Neural progenitor cell (in vitro differentiated cells): Measurements from ENCODE around the gene FAM221A. TPM values are rescaled to one million over a fixed set of nuclear protein-coding genes. Genes with fewer than 3 reads are reported as not detected.

Source experiments
- DNase-seq: peaks from one replicate; pipeline ENCODE4 v3.0.0-alpha.2; 2016; ENCODE audit warnings: low spot score
- H2AFZ ChIP-seq: fragments of 200-600 bp; sonication (generic); replicated peaks from 2 replicates; pipeline ENCODE4 v1.6.1; 2016; ENCODE audit warnings: antibody characterized with exemption
- H3F3A ChIP-seq: fragments of 200-600 bp; sonication (generic); 2 replicates; pipeline ENCODE4 v1.6.1; 2016; ENCODE audit warnings: antibody characterized with exemption, low read depth
- H3K27ac ChIP-seq: fragments of 200-600 bp; sonication (generic); 2 replicates; pipeline ENCODE4 v1.5.1; 2016; ENCODE audit warnings: mild to moderate bottlenecking
- H3K27me3 ChIP-seq: fragments of 200-600 bp; sonication (generic); 2 replicates; pipeline ENCODE4 v1.6.1; 2016; ENCODE audit warnings: mild to moderate bottlenecking, moderate library complexity
- H3K36me3 ChIP-seq: fragments of 200-600 bp; sonication (generic); 2 replicates; pipeline ENCODE4 v1.5.1; 2016
- H3K4me1 ChIP-seq: fragments of 200-600 bp; sonication (generic); 2 replicates; pipeline ENCODE4 v1.6.1; 2016; ENCODE audit warnings: mixed run types
- H3K4me2 ChIP-seq: fragments of 200-600 bp; sonication (generic); 2 replicates; pipeline ENCODE4 v1.6.1; 2016
- H3K4me3 ChIP-seq: fragments of 200-600 bp; sonication (generic); 2 replicates; pipeline ENCODE4 v1.5.1; 2016
- H3K79me2 ChIP-seq: fragments of 200-600 bp; sonication (generic); 2 replicates; pipeline ENCODE4 v1.6.1; 2016; ENCODE audit warnings: low read depth
- H3K9ac ChIP-seq: fragments of 200-600 bp; sonication (generic); 2 replicates; pipeline ENCODE4 v1.6.1; 2016
- H3K9me3 ChIP-seq: fragments of 200-600 bp; sonication (generic); 2 replicates; pipeline ENCODE4 v1.5.1; 2016; ENCODE audit warnings: low read depth
- H4K20me1 ChIP-seq: fragments of 200-600 bp; sonication (generic); 2 replicates; pipeline ENCODE4 v1.6.1; 2016; ENCODE audit warnings: low read depth
- H3K27ac Mint-ChIP-seq: 3 replicates; pipeline ENCODE4 v1.8.0; 2021; ENCODE audit warnings: mixed read lengths
- H3K27me3 Mint-ChIP-seq: 2 replicates; pipeline ENCODE4 v1.8.0; 2022; ENCODE audit warnings: low read depth, mild to moderate bottlenecking, inconsistent platforms, moderate library complexity, mixed read lengths; ENCODE audit not compliant: insufficient read depth
- H3K36me3 Mint-ChIP-seq: 3 replicates; pipeline ENCODE4 v1.8.0; 2021; ENCODE audit warnings: mixed read lengths
- H3K4me1 Mint-ChIP-seq: 3 replicates; pipeline ENCODE4 v1.8.0; 2021; ENCODE audit warnings: mixed read lengths
- H3K4me3 Mint-ChIP-seq: 3 replicates; pipeline ENCODE4 v1.8.0; 2021; ENCODE audit warnings: mild to moderate bottlenecking, moderate library complexity, mixed read lengths
- H3K9me3 Mint-ChIP-seq: 3 replicates; pipeline ENCODE4 v1.8.0; 2020; ENCODE audit warnings: mixed read lengths
- EZH2 ChIP-seq: fragments of 200-600 bp; sonication (generic); IDR thresholded peaks from 2 replicates; pipeline ENCODE4 v1.6.1; 2017; ENCODE audit warnings: antibody characterized with exemption, mild to moderate bottlenecking, moderate library complexity
- EZH2phosphoT487 ChIP-seq: fragments of 200-600 bp; sonication (generic); IDR thresholded peaks from 2 replicates; pipeline ENCODE4 v1.6.1; 2017; ENCODE audit warnings: antibody characterized with exemption
- total RNA-seq: library from RNA; depleted of rRNA; stranded (reverse); fragments of >200 nt; gene quantifications from 2 replicates; pipeline ENCODE4 v1.2.3, GENCODE V29; 2015; ENCODE audit warnings: low replicate concordance
- TF ChIP-seq, protein P1 (sequence below): fragments of 200-600 bp; sonication (generic); IDR thresholded peaks from 2 replicates; pipeline ENCODE4 v1.5.1; 2017; ENCODE audit warnings: antibody characterized with exemption, mild to moderate bottlenecking

Gene FAM221A
- total RNA-seq, 1 donor from 2014 or later, result 26.2 TPM

- Histone ChIP-seq H3K79me2 (no peaks in the 10 kb centered on the region), H3K4me2 (no peak overlapping the region), H3K27ac (no peak overlapping the region), H3K4me3 (no peak overlapping the region), H3K27me3 (no peaks in the 10 kb centered on the region), H3F3A (peaks cover 12% of the 10 kb centered on the region), H4K20me1 (no peaks in the 10 kb centered on the region), H3K9me3 (no peaks in the 10 kb centered on the region), H3K4me1 (peaks cover 32% of the 10 kb centered on the region), H3K36me3 (no peaks in the 10 kb centered on the region), H3K9ac (no peak overlapping the region), H2AFZ (peak overlapping the region; percentile 84)
- DNase-seq, result no peak
- H3K27ac Mint-ChIP-seq, result no peak overlapping the region
- H3K4me3 Mint-ChIP-seq, result no peak overlapping the region
- no peak for TF ChIP-seq EZH2phosphoT487
- no peak for TF ChIP-seq EZH2
- TF ChIP-seq, protein P1, sequence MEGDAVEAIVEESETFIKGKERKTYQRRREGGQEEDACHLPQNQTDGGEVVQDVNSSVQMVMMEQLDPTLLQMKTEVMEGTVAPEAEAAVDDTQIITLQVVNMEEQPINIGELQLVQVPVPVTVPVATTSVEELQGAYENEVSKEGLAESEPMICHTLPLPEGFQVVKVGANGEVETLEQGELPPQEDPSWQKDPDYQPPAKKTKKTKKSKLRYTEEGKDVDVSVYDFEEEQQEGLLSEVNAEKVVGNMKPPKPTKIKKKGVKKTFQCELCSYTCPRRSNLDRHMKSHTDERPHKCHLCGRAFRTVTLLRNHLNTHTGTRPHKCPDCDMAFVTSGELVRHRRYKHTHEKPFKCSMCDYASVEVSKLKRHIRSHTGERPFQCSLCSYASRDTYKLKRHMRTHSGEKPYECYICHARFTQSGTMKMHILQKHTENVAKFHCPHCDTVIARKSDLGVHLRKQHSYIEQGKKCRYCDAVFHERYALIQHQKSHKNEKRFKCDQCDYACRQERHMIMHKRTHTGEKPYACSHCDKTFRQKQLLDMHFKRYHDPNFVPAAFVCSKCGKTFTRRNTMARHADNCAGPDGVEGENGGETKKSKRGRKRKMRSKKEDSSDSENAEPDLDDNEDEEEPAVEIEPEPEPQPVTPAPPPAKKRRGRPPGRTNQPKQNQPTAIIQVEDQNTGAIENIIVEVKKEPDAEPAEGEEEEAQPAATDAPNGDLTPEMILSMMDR, result no peak
- H3K27me3 Mint-ChIP-seq, result no peaks in the 10 kb centered on the region
- H3K9me3 Mint-ChIP-seq, result peaks cover 22% of the 10 kb centered on the region
- H3K4me1 Mint-ChIP-seq, result peaks cover 12% of the 10 kb centered on the region
- H3K36me3 Mint-ChIP-seq, result no peaks in the 10 kb centered on the region
Observed at GRCh38 chr7:23661385-23661784, 18.6 kb upstream of the FAM221A start.

- DNase-seq, result peak; percentile 42
- H3K27me3 ChIP-seq, result no peaks in the 10 kb centered on the region
- no peaks in the 10 kb centered on the region for H3K79me2 ChIP-seq
- H3K4me1 ChIP-seq, result peaks cover 32% of the 10 kb centered on the region
- TF ChIP-seq EZH2phosphoT487 (no peak), EZH2 (no peak)
- TF ChIP-seq, protein P1, result no peak
- no peak overlapping the region for H3K4me3 Mint-ChIP-seq
- H3K9me3 Mint-ChIP-seq, result peaks cover 17% of the 10 kb centered on the region
- H3K27ac ChIP-seq, result peak overlapping the region; percentile 46
- H3K27me3 Mint-ChIP-seq, result no peaks in the 10 kb centered on the region
- peak overlapping the region; percentile 80 for H3K27ac Mint-ChIP-seq
- peak overlapping the region; percentile 82 for H2AFZ ChIP-seq
- H3K36me3 ChIP-seq, result no peaks in the 10 kb centered on the region
- peaks cover 12% of the 10 kb centered on the region for H3F3A ChIP-seq
- H3K9ac ChIP-seq, result no peak overlapping the region
- H4K20me1 ChIP-seq, result no peaks in the 10 kb centered on the region
- H3K36me3 Mint-ChIP-seq, result no peaks in the 10 kb centered on the region
- H3K4me1 Mint-ChIP-seq, result peaks cover 12% of the 10 kb centered on the region
- H3K4me2 ChIP-seq, result peak overlapping the region; percentile 24
- H3K9me3 ChIP-seq, result no peaks in the 10 kb centered on the region
- no peak overlapping the region for H3K4me3 ChIP-seq
Observed at GRCh38 chr7:23662124-23662983, 17.6 kb upstream of the FAM221A start.

GRCh38 chr7:23662984-23663313 lies 17.1 kb upstream of the FAM221A start:
- H3K27me3 ChIP-seq, result no peaks in the 10 kb centered on the region
- H4K20me1 ChIP-seq, result no peaks in the 10 kb centered on the region
- no peak overlapping the region for H3K4me3 ChIP-seq
- TF ChIP-seq EZH2phosphoT487 (no peak), EZH2 (no peak)
- TF ChIP-seq, protein P1, result no peak
- Mint-ChIP-seq H3K36me3 (no peaks in the 10 kb centered on the region), H3K4me3 (no peak overlapping the region), H3K9me3 (peaks cover 17% of the 10 kb centered on the region), H3K27ac (peak overlapping the region; percentile 80), H3K27me3 (no peaks in the 10 kb centered on the region), H3K4me1 (peaks cover 12% of the 10 kb centered on the region)
- H3K27ac ChIP-seq, result peak overlapping the region; percentile 46
- peaks cover 32% of the 10 kb centered on the region for H3K4me1 ChIP-seq
- H3K79me2 ChIP-seq, result no peaks in the 10 kb centered on the region
- no peaks in the 10 kb centered on the region for H3K9me3 ChIP-seq
- H3K36me3 ChIP-seq, result no peaks in the 10 kb centered on the region
- no peak for DNase-seq
- peak overlapping the region; percentile 82 for H2AFZ ChIP-seq
- peak overlapping the region; percentile 24 for H3K4me2 ChIP-seq
- H3F3A ChIP-seq, result peaks cover 12% of the 10 kb centered on the region
- H3K9ac ChIP-seq, result no peak overlapping the region
